Activated CD8-positive, alpha-beta T cell treated with anti-CD3 and anti-CD28 coated beads for 36 hours (primary cell): ENCODE results near the gene CDC25B. TPM values are rescaled to one million over a fixed set of nuclear protein-coding genes. Genes with fewer than 3 reads are reported as not detected.
A peak's percentile ranks its signal among the peaks of the same experiment; 100 is the strongest.

Experiments used
- ATAC-seq: fragments of 200-7000 bp; cut with Tn5 transposase; one replicate; pipeline ENCODE4 v1.10.0; 2021; ENCODE audit warnings: mild to moderate bottlenecking, moderate library complexity
- CTCF ChIA-PET: fragments of 350-600 bp; sonication (Branson Sonifier 250); formaldehyde crosslinking; loops from one replicate; lab custom pipeline; 2021; ENCODE audit warnings: antibody characterized with exemption; lab: Charles Lee
- POLR2A ChIA-PET: fragments of 350-600 bp; sonication (Branson Sonifier 250); formaldehyde crosslinking; loops from one replicate; lab custom pipeline; 2021; ENCODE audit warnings: antibody characterized with exemption; lab: Charles Lee
- DNase-seq: peaks from one replicate; pipeline ENCODE4 v3.0.0-alpha.2; 2020
- H3K27ac Mint-ChIP-seq: one replicate; pipeline ENCODE4 v1.8.0; 2021; ENCODE audit warnings: mild to moderate bottlenecking, mixed read lengths
- H3K27me3 Mint-ChIP-seq: one replicate; pipeline ENCODE4 v1.8.0; 2021; ENCODE audit warnings: mixed read lengths
- H3K36me3 Mint-ChIP-seq: one replicate; pipeline ENCODE4 v1.8.0; 2021; ENCODE audit warnings: low read depth, mixed read lengths
- H3K4me1 Mint-ChIP-seq: one replicate; pipeline ENCODE4 v1.8.0; 2021; ENCODE audit warnings: low read depth, mixed read lengths
- H3K4me3 Mint-ChIP-seq: one replicate; pipeline ENCODE4 v1.8.0; 2021; ENCODE audit warnings: mild to moderate bottlenecking, moderate library complexity, mixed read lengths
- H3K9me3 Mint-ChIP-seq: one replicate; pipeline ENCODE4 v1.8.0; 2021; ENCODE audit warnings: mixed read lengths
- CTCF ChIP-seq: fragments of 200-600 bp; IDR thresholded peaks from one replicate; pipeline ENCODE4 v1.8.0; 2022; ENCODE audit warnings: antibody characterized with exemption, mild to moderate bottlenecking
- intact Hi-C: fragments of 100-400 bp; cut with micrococcal nuclease; formaldehyde crosslinking; loops from one replicate; pipeline ENCODE4 v1.10.0; 2022
- total RNA-seq, 2 experiments: library from RNA; stranded (reverse); gene quantifications; one replicate each; pipeline ENCODE4 v1.2.3, GENCODE V29; 2021

The CDC25B gene
- total RNA-seq, 2 experiments from 2014 or later = 66.9 to 67.1 TPM

GRCh38 chr20:3798373-3798768 lies 2.3 kb downstream of the CDC25B start:
- H3K4me1 Mint-ChIP-seq = peaks cover 56% of the 10 kb centered on the region
- peak overlapping the region; percentile 93 for H3K27ac Mint-ChIP-seq
- no peak for TF ChIP-seq CTCF
- H3K9me3 Mint-ChIP-seq = no peaks in the 10 kb centered on the region
- ATAC-seq (no peak), DNase-seq (no peak)
- H3K27me3 Mint-ChIP-seq = no peaks in the 10 kb centered on the region
- ChIA-PET POLR2A (interaction anchor here (2.1 to 4.6 kb wide), 2 partner anchors 13 to 22 kb away, joined by 6 to 42 read pairs; partner anchors contain the start of gene AP5S1), CTCF (interaction anchor here (1.7 kb wide), 1 partner anchor 14 kb away, joined by 5 read pairs; no protein-coding TSS in a partner anchor)
- H3K36me3 Mint-ChIP-seq = peaks cover 59% of the 10 kb centered on the region
- intact Hi-C loops = no loop called here
- peak overlapping the region; percentile 99 for H3K4me3 Mint-ChIP-seq

GRCh38 chr20:3798908-3799248 lies 2.8 kb downstream of the CDC25B start:
- Mint-ChIP-seq H3K36me3 (peaks cover 64% of the 10 kb centered on the region), H3K4me3 (peak overlapping the region; percentile 99), H3K27ac (peak overlapping the region; percentile 93), H3K9me3 (no peaks in the 10 kb centered on the region), H3K4me1 (peaks cover 56% of the 10 kb centered on the region), H3K27me3 (no peaks in the 10 kb centered on the region)
- no peak for ATAC-seq
- no peak for DNase-seq
- no peak for TF ChIP-seq CTCF
- ChIA-PET POLR2A (interaction anchor here (0.6 to 4.6 kb wide), 4 partner anchors 13 to 22 kb away, joined by 3 to 42 read pairs (median 10); partner anchors contain the start of gene AP5S1), CTCF (interaction anchor here (1.5 to 2.5 kb wide), 3 partner anchors 13 to 21 kb away, joined by 3 to 13 read pairs (median 5); partner anchors contain the start of gene AP5S1)
- intact Hi-C loops = no loop called here

GRCh38 chr20:3800256-3800877 lies 4.3 kb downstream of the CDC25B start:
- Mint-ChIP-seq H3K9me3 (no peaks in the 10 kb centered on the region), H3K4me1 (peaks cover 58% of the 10 kb centered on the region), H3K4me3 (no peak overlapping the region), H3K27ac (peak overlapping the region; percentile 68), H3K27me3 (no peaks in the 10 kb centered on the region), H3K36me3 (peaks cover 74% of the 10 kb centered on the region)
- intact Hi-C loops = no loop called here
- ChIA-PET POLR2A (interaction anchor here (1.0 to 4.6 kb wide), 6 partner anchors 11 to 26 kb away, joined by 3 to 42 read pairs (median 6); partner anchors contain the start of genes AP5S1 and SPEF1), CTCF (interaction anchor here (1.0 to 2.5 kb wide), 7 partner anchors 10 to 33 kb away, joined by 3 to 13 read pairs (median 4); partner anchors contain the start of genes ADISSP, AP5S1 and CENPB)
- no peak for ATAC-seq
- TF ChIP-seq CTCF = no peak
- no peak for DNase-seq

GRCh38 chr20:3800878-3801260 lies 4.8 kb downstream of the CDC25B start:
- TF ChIP-seq CTCF = no peak
- H3K9me3 Mint-ChIP-seq = no peaks in the 10 kb centered on the region
- CTCF ChIA-PET = interaction anchor here (1.0 to 2.5 kb wide), 5 partner anchors 10 to 33 kb away, joined by 3 to 13 read pairs (median 5); partner anchors contain the start of genes ADISSP, AP5S1 and CENPB
- no peak overlapping the region for H3K4me3 Mint-ChIP-seq
- peaks cover 58% of the 10 kb centered on the region for H3K4me1 Mint-ChIP-seq
- intact Hi-C loops = no loop called here
- H3K27me3 Mint-ChIP-seq = no peaks in the 10 kb centered on the region
- POLR2A ChIA-PET = interaction anchor here (0.7 to 4.6 kb wide), 5 partner anchors 11 to 354 kb away, joined by 3 to 42 read pairs (median 6); partner anchors contain the start of gene SPEF1
- no peak for DNase-seq
- ATAC-seq = no peak
- peaks cover 78% of the 10 kb centered on the region for H3K36me3 Mint-ChIP-seq
- peak overlapping the region; percentile 24 for H3K27ac Mint-ChIP-seq

GRCh38 chr20:3801299-3801698 lies 5.2 kb downstream of the CDC25B start:
- H3K4me3 Mint-ChIP-seq = no peak overlapping the region
- CTCF ChIA-PET = interaction anchor here (1.0 to 2.5 kb wide), 3 partner anchors 15 to 34 kb away, joined by 3 to 13 read pairs (median 5); partner anchors contain the start of genes ADISSP, AP5S1 and CENPB
- intact Hi-C loops = no loop called here
- POLR2A ChIA-PET = interaction anchor here (0.7 to 4.6 kb wide), 5 partner anchors 10 to 354 kb away, joined by 3 to 42 read pairs (median 6); partner anchors contain the start of gene SPEF1
- peak overlapping the region; percentile 24 for H3K27ac Mint-ChIP-seq
- no peak for DNase-seq
- H3K36me3 Mint-ChIP-seq = peaks cover 80% of the 10 kb centered on the region
- H3K27me3 Mint-ChIP-seq = no peaks in the 10 kb centered on the region
- TF ChIP-seq CTCF = no peak
- no peaks in the 10 kb centered on the region for H3K9me3 Mint-ChIP-seq
- H3K4me1 Mint-ChIP-seq = peaks cover 58% of the 10 kb centered on the region
- ATAC-seq = no peak
